SKM-1 treated with dmso at 0.1 percent for 144 hours (cell line): ENCODE measurements around the gene PLLP.
"Not testable (repeated sequence)": the region's sequence is repeated elsewhere in the genome, so short reads cannot be mapped to it uniquely, and the experiment has no call there.

Experiments
- DNase-seq: peaks from one replicate; lab custom pipeline; 2025; ENCODE audit not compliant: unreplicated experiment; lab: John Stamatoyannopoulos, UW

PLLP gene

GRCh38 chr16:57273826-57274225 lies 10.6 kb downstream of the PLLP start:
- DNase-seq, result no peak

- DNase-seq, result no peak
These were observed 11.1 kb downstream of the PLLP start for GRCh38 chr16:57273359-57273758.

- no peak for DNase-seq
These were observed 12.5 kb downstream of the PLLP start for GRCh38 chr16:57271867-57272495.

- DNase-seq, result no peak
These were observed 13.5 kb downstream of the PLLP start for GRCh38 chr16:57271063-57271345.

- DNase-seq, result no peak
These were observed 14.0 kb downstream of the PLLP start for GRCh38 chr16:57270221-57271062.

- no peak for DNase-seq
These were observed 15.4 kb downstream of the PLLP start for GRCh38 chr16:57268804-57269800.

- DNase-seq, result not testable (repeated sequence)
These were observed 17.1 kb downstream of the PLLP start for GRCh38 chr16:57267343-57267742.

- no peak for DNase-seq
These were observed 17.8 kb downstream of the PLLP start for GRCh38 chr16:57266531-57267260.

- DNase-seq, result no peak
These were observed 18.5 kb downstream of the PLLP start for GRCh38 chr16:57265850-57266530.

GRCh38 chr16:57264950-57265371 lies 19.5 kb downstream of the PLLP start:
- DNase-seq, result no peak

GRCh38 chr16:57264381-57264780 lies 20.1 kb downstream of the PLLP start:
- no peak for DNase-seq

- no peak for DNase-seq
These were observed 20.7 kb downstream of the PLLP start for GRCh38 chr16:57263541-57264351.

GRCh38 chr16:57262841-57263540 lies 21.5 kb downstream of the PLLP start:
- DNase-seq, result no peak

- no peak for DNase-seq
These were observed 22.7 kb downstream of the PLLP start for GRCh38 chr16:57261806-57262205.

GRCh38 chr16:57260294-57260929 lies 24.1 kb downstream of the PLLP start:
- DNase-seq, result no peak

GRCh38 chr16:57258910-57259475 lies 25.5 kb downstream of the PLLP start:
- DNase-seq, result no peak

GRCh38 chr16:57258226-57258909 lies 26.1 kb downstream of the PLLP start:
- DNase-seq, result no peak
